ENCODE measurements around the gene MCTP2.

Gene MCTP2

DNA sequence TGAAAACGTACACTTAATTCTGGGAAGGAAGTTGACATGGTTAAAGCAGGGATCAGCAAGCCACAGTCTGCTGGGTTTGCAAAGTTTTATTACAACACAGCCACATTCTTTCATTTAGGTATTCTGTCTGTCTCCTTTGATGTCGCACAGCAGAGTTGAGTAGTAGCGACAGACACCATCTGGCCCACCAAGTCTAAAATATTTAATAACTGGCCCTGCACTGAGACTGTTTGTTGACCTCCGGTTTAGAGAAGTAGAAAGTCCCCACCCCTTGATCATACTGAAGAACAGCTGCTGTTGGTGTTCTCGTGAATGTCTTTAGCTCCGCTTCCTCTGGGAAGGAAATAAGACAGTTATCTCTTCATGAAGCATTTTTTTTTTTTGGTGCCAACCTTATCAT lies 66.2 kb downstream of the MCTP2 start:
- H3K9me3 Mint-ChIP-seq = peaks cover 6% of the 10 kb centered on the region
- H3K4me1 Mint-ChIP-seq = peaks cover 47% of the 10 kb centered on the region
- H3K4me3 Mint-ChIP-seq = no peak overlapping the region
- no peaks in the 10 kb centered on the region for H3K27me3 Mint-ChIP-seq
- H3K27ac Mint-ChIP-seq (ENCODE audit: low read depth) = peak overlapping the region; percentile 32
- ATAC-seq (replicated peaks; ENCODE audit: extremely low read depth, poor library complexity, severe bottlenecking) (peak; percentile 10), DNase-seq (ENCODE audit: low spot score in 2 of 2) (no peak)
- H3K36me3 Mint-ChIP-seq (ENCODE audit: insufficient read depth) = peaks cover 2% of the 10 kb centered on the region

DNA sequence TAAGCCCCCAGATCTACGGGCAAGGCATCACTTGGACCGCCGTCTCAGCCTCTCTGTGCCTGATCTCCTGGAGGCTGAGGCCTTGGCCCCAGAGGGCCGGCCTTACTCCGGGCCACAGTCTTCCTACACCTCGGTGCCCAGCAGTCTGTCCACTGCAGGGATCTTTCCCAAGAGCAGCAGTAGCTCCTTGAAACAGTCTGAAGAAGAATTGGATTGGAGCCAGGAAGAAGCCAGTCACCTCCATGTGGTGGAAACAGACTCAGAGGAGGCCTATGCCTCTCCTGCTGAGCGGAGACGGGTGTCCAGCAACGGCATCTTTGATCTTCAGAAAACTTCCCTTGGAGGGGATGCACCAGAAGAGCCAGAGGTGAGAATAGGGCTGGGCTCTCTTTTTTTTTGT lies 67.0 kb downstream of the MCTP2 start:
- ATAC-seq (replicated peaks; ENCODE audit: extremely low read depth, poor library complexity, severe bottlenecking) = no peak

GRCh38 chr15:94300612-94301011 lies 69.3 kb downstream of the MCTP2 start:
- DNase-seq (ENCODE audit: low spot score in 2 of 2) = no peak
- H3K9me3 Mint-ChIP-seq = peaks cover 10% of the 10 kb centered on the region
- no peaks in the 10 kb centered on the region for H3K27me3 Mint-ChIP-seq
- peaks cover 45% of the 10 kb centered on the region for H3K4me1 Mint-ChIP-seq
- H3K36me3 Mint-ChIP-seq (ENCODE audit: insufficient read depth) = peaks cover 7% of the 10 kb centered on the region
- no peak for ATAC-seq (replicated peaks; ENCODE audit: extremely low read depth, poor library complexity, severe bottlenecking)
- no peak overlapping the region for H3K27ac Mint-ChIP-seq (ENCODE audit: low read depth)
- H3K4me3 Mint-ChIP-seq = no peak overlapping the region

More for the DNA sequence above, 67.0 kb downstream of the MCTP2 start:
- H3K9me3 Mint-ChIP-seq = peaks cover 10% of the 10 kb centered on the region
- no peaks in the 10 kb centered on the region for H3K27me3 Mint-ChIP-seq
- no peak overlapping the region for H3K27ac Mint-ChIP-seq (ENCODE audit: low read depth)
- no peak for DNase-seq (ENCODE audit: low spot score in 2 of 2)
- H3K36me3 Mint-ChIP-seq (ENCODE audit: insufficient read depth) = peaks cover 4% of the 10 kb centered on the region
- no peak overlapping the region for H3K4me3 Mint-ChIP-seq
- H3K4me1 Mint-ChIP-seq = peaks cover 45% of the 10 kb centered on the region

DNA sequence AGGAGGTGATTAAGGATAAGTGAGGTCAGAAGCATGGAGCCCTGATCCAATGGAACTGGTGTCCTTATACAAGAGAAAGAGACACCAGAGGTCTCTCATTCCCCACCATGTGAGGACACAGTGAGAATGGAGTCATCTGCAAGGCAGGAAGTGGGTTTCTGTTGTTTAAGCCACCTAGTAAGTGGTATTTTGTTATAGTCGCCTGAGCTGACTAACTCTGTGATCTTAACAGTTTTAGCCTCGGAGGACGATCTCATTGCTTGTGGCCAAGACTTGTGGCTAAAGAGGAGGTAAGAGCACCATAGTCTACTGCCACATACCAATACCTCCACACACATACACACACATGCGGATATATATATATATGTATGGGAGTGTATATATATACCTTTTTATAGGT lies 73.8 kb downstream of the MCTP2 start:
- ATAC-seq (replicated peaks; ENCODE audit: extremely low read depth, poor library complexity, severe bottlenecking) = peak; percentile 73
- peaks cover 10% of the 10 kb centered on the region for H3K9me3 Mint-ChIP-seq
- H3K4me1 Mint-ChIP-seq = peaks cover 53% of the 10 kb centered on the region
- peak overlapping the region; percentile 57 for H3K4me3 Mint-ChIP-seq
- peak in 1 of 2 donors; percentile 36 for DNase-seq (ENCODE audit: low spot score in 2 of 2)
- H3K27ac Mint-ChIP-seq (ENCODE audit: low read depth) = peak overlapping the region; percentile 89
- H3K27me3 Mint-ChIP-seq = no peaks in the 10 kb centered on the region
- peaks cover 12% of the 10 kb centered on the region for H3K36me3 Mint-ChIP-seq (ENCODE audit: insufficient read depth)

- H3K27ac Mint-ChIP-seq (ENCODE audit: low read depth) = peak overlapping the region; percentile 89
- H3K36me3 Mint-ChIP-seq (ENCODE audit: insufficient read depth) = peaks cover 10% of the 10 kb centered on the region
- H3K9me3 Mint-ChIP-seq = peaks cover 9% of the 10 kb centered on the region
- ATAC-seq (replicated peaks; ENCODE audit: extremely low read depth, poor library complexity, severe bottlenecking) (peak; percentile 69), DNase-seq (ENCODE audit: low spot score in 2 of 2) (peak in 1 of 2 donors; percentile 37)
- peaks cover 54% of the 10 kb centered on the region for H3K4me1 Mint-ChIP-seq
- H3K4me3 Mint-ChIP-seq = peak overlapping the region; percentile 57
- no peaks in the 10 kb centered on the region for H3K27me3 Mint-ChIP-seq
Observed at GRCh38 chr15:94306700-94307650, 75.6 kb downstream of the MCTP2 start.

GRCh38 chr15:94312946-94313345 lies 81.6 kb downstream of the MCTP2 start:
- DNase-seq (ENCODE audit: low spot score in 2 of 2) (no peak), ATAC-seq (replicated peaks; ENCODE audit: extremely low read depth, poor library complexity, severe bottlenecking) (no peak)
- H3K27me3 Mint-ChIP-seq = no peaks in the 10 kb centered on the region
- no peaks in the 10 kb centered on the region for H3K9me3 Mint-ChIP-seq
- H3K4me1 Mint-ChIP-seq = peaks cover 26% of the 10 kb centered on the region
- no peak overlapping the region for H3K27ac Mint-ChIP-seq (ENCODE audit: low read depth)
- peaks cover 11% of the 10 kb centered on the region for H3K36me3 Mint-ChIP-seq (ENCODE audit: insufficient read depth)
- H3K4me3 Mint-ChIP-seq = no peak overlapping the region

DNA sequence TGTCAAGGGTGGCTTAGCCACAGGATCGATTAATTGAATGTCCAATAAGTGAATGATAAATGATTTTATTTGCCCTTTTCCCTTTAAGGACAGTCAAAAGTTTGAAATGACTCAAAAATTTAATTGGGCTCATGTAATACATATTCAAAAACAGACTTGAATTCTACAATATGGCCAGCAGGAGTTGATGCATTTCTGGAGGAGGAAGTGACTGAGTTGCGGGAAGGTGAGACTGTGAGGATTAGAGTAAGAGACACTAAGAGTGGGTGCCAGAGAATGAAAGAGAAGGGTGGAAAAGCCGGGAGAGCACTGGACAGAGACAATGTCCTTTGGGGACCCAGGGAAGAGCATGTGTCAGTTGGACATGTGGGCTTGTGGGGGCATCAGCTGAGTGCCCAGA lies 83.3 kb downstream of the MCTP2 start:
- Mint-ChIP-seq H3K9me3 (no peaks in the 10 kb centered on the region), H3K4me1 (peaks cover 25% of the 10 kb centered on the region), H3K27ac (ENCODE audit: low read depth) (peak overlapping the region; percentile 24)

DNA sequence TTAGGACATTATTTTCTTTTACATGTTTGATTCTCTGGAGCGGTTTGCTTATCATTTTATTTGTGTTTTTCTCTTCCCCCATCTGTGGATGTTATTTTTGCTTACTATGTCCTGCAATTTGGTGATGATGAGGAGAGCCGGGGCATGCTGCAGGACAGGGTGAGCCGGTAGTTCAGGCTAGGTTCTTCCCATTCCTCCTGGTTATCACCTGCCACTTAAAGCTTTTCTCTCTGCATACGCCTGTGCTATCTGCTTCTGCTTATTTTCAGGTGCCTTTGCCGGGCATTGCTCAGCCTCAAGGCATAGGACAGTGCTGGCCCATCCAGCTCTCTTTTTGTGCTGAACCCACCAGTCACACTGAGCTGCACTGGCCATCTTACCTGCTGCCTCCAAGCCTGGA lies 85.8 kb downstream of the MCTP2 start:
- Mint-ChIP-seq H3K4me1 (peaks cover 18% of the 10 kb centered on the region), H3K4me3 (no peak overlapping the region), H3K36me3 (ENCODE audit: insufficient read depth) (peaks cover 26% of the 10 kb centered on the region), H3K27me3 (no peaks in the 10 kb centered on the region), H3K9me3 (no peaks in the 10 kb centered on the region), H3K27ac (ENCODE audit: low read depth) (peak overlapping the region; percentile 66)
- no peak for ATAC-seq (replicated peaks; ENCODE audit: extremely low read depth, poor library complexity, severe bottlenecking)
- DNase-seq (ENCODE audit: low spot score in 2 of 2) = no peak

More for the DNA sequence above, 83.3 kb downstream of the MCTP2 start:
- no peak for DNase-seq (ENCODE audit: low spot score in 2 of 2)
- Mint-ChIP-seq H3K36me3 (ENCODE audit: insufficient read depth) (peaks cover 22% of the 10 kb centered on the region), H3K27me3 (no peaks in the 10 kb centered on the region), H3K4me3 (no peak overlapping the region)
- no peak for ATAC-seq (replicated peaks; ENCODE audit: extremely low read depth, poor library complexity, severe bottlenecking)

GRCh38 chr15:94322141-94322540 lies 90.8 kb downstream of the MCTP2 start:
- H3K9me3 Mint-ChIP-seq = no peaks in the 10 kb centered on the region
- H3K4me3 Mint-ChIP-seq = no peak overlapping the region
- peaks cover 28% of the 10 kb centered on the region for H3K36me3 Mint-ChIP-seq (ENCODE audit: insufficient read depth)
- peaks cover 32% of the 10 kb centered on the region for H3K4me1 Mint-ChIP-seq
- no peak for ATAC-seq (replicated peaks; ENCODE audit: extremely low read depth, poor library complexity, severe bottlenecking)
- peak overlapping the region; percentile 62 for H3K27ac Mint-ChIP-seq (ENCODE audit: low read depth)
- DNase-seq (ENCODE audit: low spot score in 2 of 2) = no peak
- H3K27me3 Mint-ChIP-seq = no peaks in the 10 kb centered on the region

DNA sequence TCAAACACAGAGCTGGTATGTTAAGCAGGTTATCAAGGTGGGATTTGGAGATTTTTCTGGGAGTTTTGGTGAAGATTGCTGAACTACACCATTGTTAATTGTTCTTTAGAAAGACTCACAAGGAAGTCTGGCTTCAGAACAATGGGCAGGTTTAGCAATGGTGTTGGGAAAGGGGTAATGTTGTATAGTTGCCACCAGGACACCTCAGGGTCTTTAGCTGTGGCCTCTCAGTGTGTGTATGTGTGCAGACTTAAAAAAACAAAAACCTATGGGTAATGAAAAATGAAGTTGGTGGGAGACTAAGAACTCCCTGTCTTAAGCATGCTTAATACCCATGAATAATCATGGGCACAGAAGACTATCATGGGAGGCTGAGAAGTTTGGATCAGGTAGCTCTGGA lies 91.7 kb downstream of the MCTP2 start:
- Mint-ChIP-seq H3K9me3 (no peaks in the 10 kb centered on the region), H3K36me3 (ENCODE audit: insufficient read depth) (peaks cover 21% of the 10 kb centered on the region), H3K27me3 (no peaks in the 10 kb centered on the region), H3K4me1 (peaks cover 35% of the 10 kb centered on the region), H3K27ac (ENCODE audit: low read depth) (peak overlapping the region; percentile 62), H3K4me3 (no peak overlapping the region)
- DNase-seq (ENCODE audit: low spot score in 2 of 2) (no peak), ATAC-seq (replicated peaks; ENCODE audit: extremely low read depth, poor library complexity, severe bottlenecking) (no peak)

- peak; percentile 73 for ATAC-seq (replicated peaks; ENCODE audit: extremely low read depth, poor library complexity, severe bottlenecking)
- peak overlapping the region; percentile 52 for H3K4me3 Mint-ChIP-seq
- no peaks in the 10 kb centered on the region for H3K27me3 Mint-ChIP-seq
- peaks cover 12% of the 10 kb centered on the region for H3K36me3 Mint-ChIP-seq (ENCODE audit: insufficient read depth)
- DNase-seq (ENCODE audit: low spot score in 2 of 2) = peak; percentile 35 to 41
- H3K4me1 Mint-ChIP-seq = peaks cover 39% of the 10 kb centered on the region
- H3K9me3 Mint-ChIP-seq = no peaks in the 10 kb centered on the region
- H3K27ac Mint-ChIP-seq (ENCODE audit: low read depth) = peak overlapping the region; percentile 62
Observed at GRCh38 chr15:94324117-94324826, 92.9 kb downstream of the MCTP2 start.

DNA sequence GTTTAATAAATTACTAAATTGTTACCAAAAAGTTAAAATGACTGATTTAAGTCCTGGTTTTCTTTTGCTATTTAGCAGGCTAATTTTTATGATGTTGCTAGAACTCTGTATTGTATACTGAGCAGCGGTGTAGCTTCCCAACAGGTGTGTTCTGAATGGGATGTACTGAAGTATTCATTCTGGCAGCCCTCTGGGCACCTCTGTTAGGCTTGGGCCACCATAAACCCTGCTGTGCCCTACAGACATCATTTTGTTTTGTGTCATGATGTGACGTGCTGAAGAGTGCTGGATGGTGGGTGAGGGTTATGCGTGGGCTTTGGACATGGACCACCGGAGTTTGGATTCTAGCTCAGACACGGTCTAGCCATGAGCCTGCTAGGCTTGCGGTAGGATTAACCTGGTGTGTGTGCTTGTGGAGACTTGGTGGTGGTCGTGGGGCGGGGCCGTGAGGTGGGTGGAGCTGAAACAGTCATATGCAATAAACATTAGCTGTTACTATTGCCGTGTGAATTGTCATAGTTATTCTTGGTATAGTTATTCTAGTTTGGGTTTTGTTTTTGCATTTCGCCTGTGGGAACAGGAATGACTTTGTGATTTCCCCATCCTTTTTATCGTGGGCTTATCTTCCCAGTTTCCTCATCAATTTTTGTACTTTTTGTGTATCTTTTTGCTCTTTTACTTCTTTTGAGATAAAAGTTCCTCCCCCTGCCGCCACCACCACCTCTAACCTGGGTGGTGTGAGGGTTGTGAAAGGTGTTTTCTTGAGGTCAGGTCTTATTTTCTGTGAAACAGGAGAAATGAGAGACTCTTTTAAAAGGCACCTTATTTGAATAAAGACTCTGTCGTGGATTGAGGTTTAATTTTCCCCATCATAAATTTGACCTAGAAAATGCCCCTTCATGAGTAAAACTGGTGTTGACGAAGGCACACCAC lies 93.7 kb downstream of the MCTP2 start:
- DNase-seq (ENCODE audit: low spot score in 2 of 2) (peak; percentile 27 to 64), ATAC-seq (replicated peaks; ENCODE audit: extremely low read depth, poor library complexity, severe bottlenecking) (peak; percentile 92)
- peak overlapping the region; percentile 47 for H3K27ac Mint-ChIP-seq (ENCODE audit: low read depth)
- H3K27me3 Mint-ChIP-seq = no peaks in the 10 kb centered on the region
- H3K36me3 Mint-ChIP-seq (ENCODE audit: insufficient read depth) = peaks cover 12% of the 10 kb centered on the region
- H3K9me3 Mint-ChIP-seq = no peaks in the 10 kb centered on the region
- H3K4me1 Mint-ChIP-seq = peaks cover 41% of the 10 kb centered on the region
- peak overlapping the region; percentile 45 for H3K4me3 Mint-ChIP-seq

Data from central memory CD8-positive, alpha-beta T cell (primary cell).